ENCODE measurements around the gene PIH1D2. TPM values are rescaled to one million over a fixed set of nuclear protein-coding genes. Genes with fewer than 3 reads are reported as not detected.

Gene PIH1D2
- total and polyA plus RNA-seq, 10 of the 15 experiments (the other 5 are each of a cell fraction or from before 2014, with no cell fraction given), result 0.51 to 3.0 (median 1.5) TPM

- no peak for TF ChIP-seq MLLT1 (IDR thresholded peaks at IDR 0.05)
- no peak for TF ChIP-seq NFIC (IDR thresholded peaks at IDR 0.05; ENCODE audit: low read depth, low read length)
- no peak for TF ChIP-seq NRF1 (conservative IDR thresholded peaks at IDR 0.05; ENCODE audit: low read depth, low read length)
- no peak for TF ChIP-seq BRCA1 (IDR thresholded peaks at IDR 0.05; ENCODE audit: low read depth, low read length)
- no peak for TF ChIP-seq MYB (IDR thresholded peaks at IDR 0.05; ENCODE audit: borderline replicate concordance, low read depth, low read length)
- TF ChIP-seq YBX1 (IDR thresholded peaks at IDR 0.05), result no peak
- TF ChIP-seq RELB (IDR thresholded peaks at IDR 0.05; ENCODE audit: low read depth), result no peak
- no peak for TF ChIP-seq CBFB (IDR thresholded peaks at IDR 0.05; ENCODE audit: low read depth)
Measured at GRCh38 chr11:112044961-112045360, 28.9 kb downstream of the PIH1D2 start (continued).

DNA sequence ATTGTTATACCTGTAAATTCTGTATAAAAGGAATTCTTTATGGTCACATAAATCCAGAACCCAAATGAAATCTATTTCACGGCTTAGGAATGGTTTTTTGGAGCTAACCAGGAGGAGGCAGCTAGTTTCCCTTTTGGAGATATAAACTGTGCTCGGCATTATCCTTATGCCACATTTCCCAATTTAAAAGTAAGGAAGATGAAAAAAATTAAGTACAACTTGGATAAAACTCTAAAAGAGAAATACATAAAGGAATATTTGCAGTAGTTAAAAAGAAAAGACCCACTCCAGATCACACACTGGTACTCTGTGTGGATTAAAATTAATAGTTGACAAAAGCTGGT is 30.9 kb downstream of the PIH1D2 start:
- H3K27me3 ChIP-seq (replicated peaks in 1 of 2; ENCODE audit: control insufficient read depth in 2 of 2, insufficient read depth in 2 of 2, low read length in 1 of 2), result no peaks in the 10 kb centered on the region
- DNase-seq (ENCODE audit: low read depth, low spot score), result no peak
- no peak for TF ChIP-seq RBBP5 (conservative IDR thresholded peaks at IDR 0.05)
- TF ChIP-seq GABPA (IDR thresholded peaks at IDR 0.05; ENCODE audit: low read depth), result no peak
- no peak for TF ChIP-seq REST (IDR thresholded peaks at IDR 0.05; ENCODE audit: low read depth, low read length)
- no peak for TF ChIP-seq MEF2B (IDR thresholded peaks at IDR 0.05; ENCODE audit: partially characterized antibody, poor library complexity, severe bottlenecking)
- no peak for TF ChIP-seq ZNF217 (IDR thresholded peaks at IDR 0.05)
- no peak for TF ChIP-seq ZNF622 (IDR thresholded peaks at IDR 0.05)
- TF ChIP-seq RAD51 (IDR thresholded peaks at IDR 0.05), result no peak
- no peak for TF ChIP-seq TARDBP (IDR thresholded peaks at IDR 0.05; ENCODE audit: borderline replicate concordance)
- in situ Hi-C loops (cut with MboI) (no loop called here), intact Hi-C loops (cut with micrococcal nuclease; ENCODE audit: unreplicated experiment) (no loop called here)
- H3K36me3 ChIP-seq (ENCODE audit: control insufficient read depth in 2 of 2, insufficient read depth in 2 of 2, low read length in 1 of 2), result peaks cover 0 to 13% of the 10 kb centered on the region in 2 experiments; a peak in 3 of 4 replicates
- ChIA-PET CTCF (interaction anchor here (0.9 to 1.3 kb wide), 4 partner anchors 17 to 237 kb away, joined by 3 to 4 read pairs (median 3); no protein-coding TSS in a partner anchor), POLR2A (interaction anchor here (0.7 kb wide), 1 partner anchor 11 kb away, joined by 3 read pairs; no protein-coding TSS in a partner anchor), RAD21 (ENCODE audit: unreplicated experiment) (no interaction called here), SMC1A (ENCODE audit: uncharacterized antibody, unreplicated experiment) (interaction anchor here (0.7 to 1.5 kb wide), 3 partner anchors 9 to 26 kb away, joined by 3 to 4 read pairs (median 4); no protein-coding TSS in a partner anchor)
- H3K4me3 ChIP-seq, result no peak overlapping the region
- no peak for FAIRE-seq
- H3K9me3 ChIP-seq (replicated peaks; ENCODE audit: control insufficient read depth, insufficient read depth, low read length), result no peaks in the 10 kb centered on the region; the same call in 2 of the 3 replicates
- H3K79me2 ChIP-seq (ENCODE audit: control insufficient read depth, insufficient read depth, low read length), result no peaks in the 10 kb centered on the region
- no peak overlapping the region for H3K27ac ChIP-seq (ENCODE audit: control insufficient read depth, insufficient read depth)
- H2AFZ ChIP-seq (ENCODE audit: control insufficient read depth, low read depth, low read length), result no peak overlapping the region
- H3K9ac ChIP-seq (ENCODE audit: control insufficient read depth, insufficient read depth, low read length), result no peak overlapping the region
- H3K4me1 ChIP-seq (ENCODE audit: control insufficient read depth, insufficient read depth, low read length), result no peaks in the 10 kb centered on the region
- no peak overlapping the region for H3K4me2 ChIP-seq (ENCODE audit: control insufficient read depth, insufficient read depth)
- ATAC-seq, result no peak
- 98% methylated on average over 2 of the region's 2 CpGs for WGBS (ENCODE audit: insufficient coverage, insufficient replicate concordance, low lambda C conversion rate, missing lambda C conversion rate)
- no TSS peak for BruUV-seq (replicated peaks)
- no peaks in the 10 kb centered on the region for H4K20me1 ChIP-seq (ENCODE audit: control insufficient read depth, insufficient read depth)

Measured in GM12878 (cell line).